ENCODE data around the gene P2RX7.

DNA sequence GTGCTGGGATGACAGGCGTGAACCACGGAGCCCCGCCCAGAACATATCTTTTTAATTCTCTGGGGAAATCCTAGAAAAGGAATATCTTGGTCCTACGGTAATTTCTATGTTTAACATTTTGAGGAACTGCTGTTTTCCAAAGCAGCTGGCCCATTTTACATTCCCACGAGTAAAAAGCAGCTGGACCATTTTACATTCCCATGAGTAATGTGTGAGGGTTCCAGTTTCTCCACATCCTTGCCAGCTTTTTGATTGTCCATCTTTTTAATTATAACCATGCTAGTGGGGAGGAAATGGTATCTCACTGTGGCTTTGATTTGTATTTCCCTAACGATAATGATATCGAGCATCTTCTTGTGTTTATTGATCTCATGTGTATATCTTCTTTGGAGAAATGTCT, 72.8 kb downstream of the P2RX7 start:
- TF ChIP-seq, protein P1, sequence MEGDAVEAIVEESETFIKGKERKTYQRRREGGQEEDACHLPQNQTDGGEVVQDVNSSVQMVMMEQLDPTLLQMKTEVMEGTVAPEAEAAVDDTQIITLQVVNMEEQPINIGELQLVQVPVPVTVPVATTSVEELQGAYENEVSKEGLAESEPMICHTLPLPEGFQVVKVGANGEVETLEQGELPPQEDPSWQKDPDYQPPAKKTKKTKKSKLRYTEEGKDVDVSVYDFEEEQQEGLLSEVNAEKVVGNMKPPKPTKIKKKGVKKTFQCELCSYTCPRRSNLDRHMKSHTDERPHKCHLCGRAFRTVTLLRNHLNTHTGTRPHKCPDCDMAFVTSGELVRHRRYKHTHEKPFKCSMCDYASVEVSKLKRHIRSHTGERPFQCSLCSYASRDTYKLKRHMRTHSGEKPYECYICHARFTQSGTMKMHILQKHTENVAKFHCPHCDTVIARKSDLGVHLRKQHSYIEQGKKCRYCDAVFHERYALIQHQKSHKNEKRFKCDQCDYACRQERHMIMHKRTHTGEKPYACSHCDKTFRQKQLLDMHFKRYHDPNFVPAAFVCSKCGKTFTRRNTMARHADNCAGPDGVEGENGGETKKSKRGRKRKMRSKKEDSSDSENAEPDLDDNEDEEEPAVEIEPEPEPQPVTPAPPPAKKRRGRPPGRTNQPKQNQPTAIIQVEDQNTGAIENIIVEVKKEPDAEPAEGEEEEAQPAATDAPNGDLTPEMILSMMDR (IDR thresholded peaks at IDR 0.05; ENCODE audit: insufficient read depth, low read length, poor library complexity, severe bottlenecking), result no peak
- no peak for TF ChIP-seq EZH2phosphoT487 (conservative IDR thresholded peaks at IDR 0.05; ENCODE audit: low read length)
